ENCODE data around the gene PEX14. TPM values are rescaled to one million over a fixed set of nuclear protein-coding genes. Genes with fewer than 3 reads are reported as not detected.

PEX14 gene
- total and polyA plus RNA-seq, 2 experiments from 2014 or later = 17.6 to 19.6 TPM

- Mint-ChIP-seq H3K27me3 (ENCODE audit: insufficient read depth, low read depth, poor library complexity) (peaks cover 18% of the 10 kb centered on the region), H3K27ac (no peak overlapping the region), H3K4me3 (no peak overlapping the region), H3K4me1 (peaks cover 59% of the 10 kb centered on the region), H3K9me3 (no peaks in the 10 kb centered on the region; the same call in 1 of the 3 replicates), H3K36me3 (ENCODE audit: low read depth) (no peaks in the 10 kb centered on the region)
- no peak for DNase-seq (ENCODE audit: low spot score)
- H3K27ac ChIP-seq (ENCODE audit: low read depth) = no peak overlapping the region
- H4K20me1 ChIP-seq (replicated peaks; ENCODE audit: insufficient read depth) = no peaks in the 10 kb centered on the region
- no peak overlapping the region for H3K4me3 ChIP-seq
- H2AFZ ChIP-seq = no peak overlapping the region
- H3F3A ChIP-seq (replicated peaks; ENCODE audit: low read depth) = no peaks in the 10 kb centered on the region
- H3K4me1 ChIP-seq (ENCODE audit: insufficient read depth) = peaks cover 40% of the 10 kb centered on the region
- no peaks in the 10 kb centered on the region for H3K27me3 ChIP-seq (ENCODE audit: insufficient read depth)
- peak; percentile 1; the same call in 2 of the 3 replicates for ATAC-seq
- H3K36me3 ChIP-seq (ENCODE audit: insufficient read depth) = no peaks in the 10 kb centered on the region
- no peak for TF ChIP-seq REST (IDR thresholded peaks at IDR 0.05; ENCODE audit: unreplicated experiment)
- TF ChIP-seq CREB1 (CRISPR knock-in tag; IDR thresholded peaks at IDR 0.05; ENCODE audit: low read depth) = no peak
- no peak for TF ChIP-seq STAT1 (IDR thresholded peaks at IDR 0.05; ENCODE audit: unreplicated experiment)
- TF ChIP-seq POLR2AphosphoS5 (IDR thresholded peaks at IDR 0.05; ENCODE audit: low read depth) = no peak
- TF ChIP-seq ZNF462 (CRISPR knock-in tag; IDR thresholded peaks at IDR 0.05) = no peak
- TF ChIP-seq EZH2phosphoT487 (IDR thresholded peaks at IDR 0.05; ENCODE audit: unreplicated experiment) = no peak
- H3K79me2 ChIP-seq (replicated peaks; ENCODE audit: insufficient read depth) = no peaks in the 10 kb centered on the region
- H3K9me2 ChIP-seq (ENCODE audit: insufficient read depth) = no peaks in the 10 kb centered on the region
- no peak overlapping the region for H3K4me2 ChIP-seq
Observed at GRCh38 chr1:10678852-10679251, 204.1 kb downstream of the PEX14 start.

All from GM23338 (cell line).